A673 (cell line): ENCODE measurements around the gene ADCY5.

ENCODE experiments used
- CTCF ChIP-seq: fragments of 300-800, 200-600 bp; sonication (generic); conservative IDR thresholded peaks from 2 replicates; pipeline ENCODE4 v1.5.1; 2017; ENCODE audit warnings: low read depth, mild to moderate bottlenecking, antibody characterized with exemption, low read length, moderate library complexity, mixed read lengths
- EZH2 ChIP-seq: fragments of 200-600 bp; sonication (generic); IDR thresholded peaks from 2 replicates; pipeline ENCODE4 v1.6.1; 2017; ENCODE audit warnings: borderline replicate concordance, low read depth, mild to moderate bottlenecking, mixed read lengths, antibody characterized with exemption, low read length; ENCODE audit not compliant: poor library complexity, severe bottlenecking

- TF ChIP-seq CTCF (no peak), EZH2 (no peak)
These were observed 186.0 kb downstream of the ADCY5 start for GRCh38 chr3:123262868-123263267.
